Muscle of back (tissue), 11 donors: Measurements from ENCODE around the gene KIF4A. TPM values are rescaled to one million over a fixed set of nuclear protein-coding genes. Genes with fewer than 3 reads are reported as not detected.
A peak's percentile ranks its signal among the peaks of the same experiment; 100 is the strongest.

Experiments
- DNase-seq, 3 donors: peaks; one replicate each; pipeline versions ENCODE4 v3.0.0 to v3.0.0-alpha.2; 2013
- polyA plus RNA-seq, 10 donors: library from polyadenylated mRNA; unstranded; fragments of 120-200 nt; gene quantifications; one replicate each; pipeline ENCODE4 v1.2.1, GENCODE V29; 2013; ENCODE audit not compliant: insufficient read length in 10 of 10

KIF4A gene
- polyA plus RNA-seq, 10 donors, result 5.2 to 13.3 (median 7.9) TPM

DNA sequence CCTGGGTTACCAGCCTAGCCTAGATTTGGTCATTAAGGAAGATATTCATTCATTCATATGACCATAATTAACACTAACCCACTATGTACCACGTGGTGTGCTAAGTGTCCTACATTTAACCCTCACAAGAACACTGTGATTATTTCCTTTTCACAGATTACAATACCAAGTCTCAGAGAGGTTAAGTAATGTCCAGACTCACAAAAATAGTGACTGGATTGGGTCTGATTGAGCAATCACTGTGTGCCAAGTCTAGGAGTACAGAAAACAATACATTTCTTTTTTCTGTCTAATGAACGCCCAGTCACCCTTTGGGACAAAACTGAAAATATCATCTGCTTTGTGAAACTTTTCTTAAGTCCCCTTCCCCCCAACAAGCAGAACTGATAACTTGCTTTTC, 147.1 kb downstream of the KIF4A start:
- no peak for DNase-seq

DNA sequence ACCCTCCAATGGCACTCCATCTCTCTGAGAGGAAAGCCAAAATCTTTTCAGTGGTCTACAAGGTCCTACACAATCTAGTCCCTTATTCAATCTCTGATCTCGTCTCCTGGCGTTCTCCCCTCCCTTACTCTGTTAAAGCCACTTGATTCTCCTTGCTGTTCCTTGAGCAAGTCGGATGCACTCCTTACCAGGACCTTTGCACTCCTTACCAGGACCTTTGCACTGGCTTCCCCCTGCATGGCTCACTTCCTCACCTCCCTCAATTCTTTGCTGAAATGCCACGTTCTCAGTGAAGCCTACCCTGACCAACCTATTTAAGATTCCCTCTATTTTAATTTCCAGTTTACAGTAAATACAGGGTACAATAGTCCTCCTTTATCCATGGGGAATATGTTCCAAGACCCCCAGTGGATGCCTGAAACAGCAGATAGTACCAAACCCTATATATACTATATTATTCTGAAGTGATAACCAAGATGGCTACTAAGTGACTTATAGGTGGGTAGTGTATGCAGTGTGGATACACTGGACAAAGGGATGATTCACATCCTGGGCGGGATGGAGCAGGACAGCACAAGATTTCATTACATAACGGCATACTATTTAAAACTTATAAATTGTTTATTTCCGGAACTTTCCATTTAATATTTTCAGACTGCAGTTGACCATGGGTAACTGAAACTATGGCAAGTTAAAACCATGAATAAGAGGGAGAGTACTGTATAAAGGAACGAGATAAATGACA, 148.2 kb downstream of the KIF4A start:
- no peak for DNase-seq

DNA sequence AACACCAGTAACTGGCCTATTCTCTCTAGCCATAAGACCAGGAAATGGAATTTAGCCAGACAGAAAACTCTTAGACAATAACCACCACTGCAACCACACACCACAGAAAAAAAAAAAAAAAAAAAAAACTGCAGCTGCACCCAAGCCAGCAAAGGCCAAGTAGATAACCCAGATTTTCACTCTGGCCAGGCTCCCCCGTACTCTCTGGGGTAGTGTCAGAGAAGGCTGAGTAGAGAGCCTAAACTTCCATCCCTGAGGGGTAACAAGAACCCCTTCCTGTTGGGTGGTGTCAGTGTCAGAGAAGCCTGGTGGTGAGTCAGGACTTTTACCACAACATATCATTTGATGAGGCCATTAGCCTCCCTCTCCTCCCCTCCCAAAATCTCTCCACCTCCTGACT, 149.1 kb downstream of the KIF4A start:
- DNase-seq, result no peak

- DNase-seq, result no peak
Measured at GRCh38 chrX:70442224-70442623, 152.3 kb downstream of the KIF4A start.

- DNase-seq, result peak in 1 of 3 donors; percentile 31
Measured at GRCh38 chrX:70444326-70444945, 154.5 kb downstream of the KIF4A start, which contains the start of gene DLG3. DLG3 (plus strand) TSS chrX:70444835; CDS start chrX:70445202, 367 bp downstream.

DNA sequence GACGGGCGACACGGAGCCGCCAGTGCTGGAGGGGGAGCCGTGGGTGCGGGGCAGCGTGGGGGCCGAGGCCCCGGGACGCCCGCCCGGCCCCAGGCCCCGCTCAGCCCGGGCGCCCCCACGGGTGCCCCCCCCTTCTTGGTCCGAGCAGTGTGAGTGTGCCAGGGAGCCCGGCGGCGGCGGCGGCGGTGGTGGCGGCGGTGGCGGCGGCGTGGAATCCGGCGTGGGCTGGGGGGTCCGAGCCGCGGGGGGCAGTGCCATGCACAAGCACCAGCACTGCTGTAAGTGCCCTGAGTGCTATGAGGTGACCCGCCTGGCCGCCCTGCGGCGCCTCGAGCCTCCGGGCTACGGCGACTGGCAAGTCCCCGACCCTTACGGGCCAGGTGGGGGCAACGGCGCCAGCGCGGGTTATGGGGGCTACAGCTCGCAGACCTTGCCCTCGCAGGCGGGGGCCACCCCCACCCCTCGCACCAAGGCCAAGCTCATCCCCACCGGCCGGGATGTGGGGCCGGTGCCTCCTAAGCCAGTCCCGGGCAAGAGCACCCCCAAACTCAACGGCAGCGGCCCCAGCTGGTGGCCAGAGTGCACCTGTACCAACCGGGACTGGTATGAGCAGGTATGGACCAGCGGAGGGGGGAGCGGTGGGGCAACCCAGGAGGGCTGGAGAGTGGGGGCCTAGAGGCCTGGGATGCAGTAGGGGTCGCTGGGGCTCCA, 155.2 kb downstream of the KIF4A start:
- DNase-seq, result no peak

DNA sequence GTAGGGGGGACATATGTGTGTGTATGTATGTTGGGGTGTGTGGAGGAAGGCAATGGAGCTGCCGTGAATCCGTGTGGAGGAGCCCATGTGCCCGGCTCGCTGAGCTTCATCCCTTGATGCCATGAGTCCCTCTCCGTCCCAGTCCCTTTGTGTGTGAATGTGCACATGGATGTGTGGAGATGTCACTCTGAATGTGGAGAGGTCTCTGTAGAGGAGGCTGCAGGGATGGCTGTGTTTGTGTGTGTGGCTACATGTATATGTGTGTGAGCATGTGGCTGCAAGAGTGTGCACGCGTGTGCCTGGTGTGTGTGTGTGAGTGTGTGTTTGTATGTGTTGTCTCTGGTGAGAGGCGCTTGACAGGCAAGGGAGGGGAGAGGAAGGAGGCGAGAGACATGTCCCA, 156.0 kb downstream of the KIF4A start:
- no peak for DNase-seq

DNA sequence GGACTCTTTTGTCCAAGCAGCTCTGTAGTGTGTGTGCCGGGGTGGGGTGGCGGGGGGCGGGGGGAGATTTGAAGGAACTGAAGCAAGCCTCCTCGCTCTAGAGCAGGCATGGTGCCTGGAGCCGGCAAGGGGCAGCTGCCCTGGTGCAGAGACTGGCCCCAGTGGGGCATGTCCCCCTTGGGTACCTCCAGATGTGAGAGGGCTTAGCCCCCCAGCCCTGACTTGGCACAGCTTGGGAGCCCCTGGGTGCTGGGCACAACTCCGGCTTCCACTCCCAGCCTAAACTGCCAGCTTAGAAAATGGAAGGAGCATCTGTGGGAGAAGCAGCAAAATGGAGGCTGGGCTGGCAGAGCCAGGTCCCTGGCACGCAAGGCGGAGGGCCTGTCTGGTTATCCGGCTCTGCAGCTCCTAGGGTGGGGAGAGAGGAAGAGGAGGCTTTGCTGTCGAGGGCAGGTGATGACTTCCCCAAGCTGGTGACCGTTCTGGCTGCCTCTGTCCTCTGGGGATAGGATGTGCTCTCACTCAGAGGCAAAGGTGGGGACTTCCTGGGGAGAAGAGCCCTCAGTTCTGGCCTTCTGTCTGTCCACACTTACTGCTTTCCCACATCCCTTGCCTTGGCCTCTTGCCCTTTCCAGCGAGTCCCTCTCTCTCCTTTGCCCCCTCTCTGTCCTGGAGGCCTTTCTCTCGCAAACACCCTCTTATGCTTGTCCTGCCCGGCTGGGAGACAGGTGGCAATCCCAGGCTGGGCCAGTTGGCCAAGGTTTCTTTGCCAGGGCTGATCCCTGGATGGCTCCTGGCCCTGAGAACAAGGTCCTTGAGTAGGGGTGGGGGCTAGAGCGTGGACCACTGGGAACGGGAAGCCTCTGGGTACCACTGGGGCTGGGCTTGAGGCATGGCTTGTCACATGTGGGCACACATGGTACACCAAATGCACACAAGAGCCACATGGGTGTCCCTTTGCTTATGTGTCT, 156.8 kb downstream of the KIF4A start:
- DNase-seq, result no peak

- no peak for DNase-seq
Measured at GRCh38 chrX:70449457-70449966, 159.6 kb downstream of the KIF4A start.

- peak; percentile 20 to 72 (median 49) for DNase-seq
Measured at GRCh38 chrX:70452143-70452733, 162.3 kb downstream of the KIF4A start.

GRCh38 chrX:70453024-70453618, 163.2 kb downstream of the KIF4A start:
- DNase-seq, result no peak

- peak; percentile 33 to 82 (median 68) for DNase-seq
Measured at GRCh38 chrX:70454441-70455365, 164.8 kb downstream of the KIF4A start.

DNA sequence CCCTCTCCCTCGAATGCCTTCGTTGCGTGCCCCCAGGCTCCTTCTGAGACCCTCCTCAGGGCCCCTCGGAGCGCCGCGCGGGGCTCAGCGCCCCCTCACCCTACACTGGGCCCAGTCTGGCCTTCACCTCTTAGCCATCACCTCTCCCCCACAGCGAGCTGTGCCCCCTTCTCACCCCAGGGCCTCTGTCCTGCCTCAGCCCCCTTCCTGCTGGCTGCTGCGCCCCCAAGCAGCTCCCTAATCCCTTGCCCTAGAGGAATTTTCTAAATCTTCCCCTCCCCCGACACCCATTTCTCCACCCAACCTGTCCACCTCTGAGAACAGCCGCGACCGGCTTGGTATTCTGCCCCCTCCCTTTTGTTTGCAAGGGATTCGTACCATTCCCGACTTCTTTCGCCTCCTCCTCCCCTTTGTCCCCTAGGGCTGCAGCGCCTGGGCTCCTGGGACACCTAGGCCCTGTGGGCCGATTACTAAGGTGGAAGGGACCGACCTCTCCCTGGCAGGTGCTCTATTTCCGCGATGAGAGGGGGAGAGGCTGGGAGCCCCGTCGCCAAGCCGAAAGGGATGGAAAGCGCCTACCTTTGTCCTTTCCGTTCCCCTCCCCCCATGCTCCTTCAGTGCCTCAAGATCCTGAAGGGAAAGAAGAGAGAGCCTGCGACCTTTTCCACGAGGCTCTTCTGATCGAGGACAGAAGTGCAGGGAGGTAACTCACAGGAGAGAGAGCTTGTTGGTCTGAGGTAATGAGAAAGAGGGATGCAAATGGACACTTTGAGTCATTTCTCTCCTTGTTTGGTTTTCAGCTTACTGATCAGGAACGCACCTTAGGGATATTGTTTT, 165.7 kb downstream of the KIF4A start:
- no peak for DNase-seq

- DNase-seq, result peak in 1 of 3 donors; percentile 5
Measured at GRCh38 chrX:70456256-70456655, 166.4 kb downstream of the KIF4A start.

DNA sequence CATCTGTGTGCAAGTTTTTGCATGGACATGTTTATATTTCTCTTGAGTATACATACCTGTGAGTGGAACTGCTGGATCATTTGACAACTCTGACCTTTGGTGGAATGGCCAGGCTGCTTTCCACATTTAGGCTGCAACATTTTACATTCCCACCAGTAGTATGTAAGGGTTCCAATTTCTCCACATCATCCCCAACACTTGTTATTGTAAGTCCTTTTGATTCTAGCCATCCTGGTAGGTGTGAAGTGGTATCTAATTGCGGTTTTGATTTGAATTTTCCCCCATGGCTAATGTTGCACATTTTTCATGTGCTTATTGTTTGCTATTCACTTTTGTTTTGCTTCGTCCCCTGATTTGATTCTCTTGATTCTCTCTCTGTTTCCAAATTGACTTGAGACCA, 171.1 kb downstream of the KIF4A start:
- no peak for DNase-seq

GRCh38 chrX:70464051-70464450, 174.1 kb downstream of the KIF4A start:
- no peak for DNase-seq

DNA sequence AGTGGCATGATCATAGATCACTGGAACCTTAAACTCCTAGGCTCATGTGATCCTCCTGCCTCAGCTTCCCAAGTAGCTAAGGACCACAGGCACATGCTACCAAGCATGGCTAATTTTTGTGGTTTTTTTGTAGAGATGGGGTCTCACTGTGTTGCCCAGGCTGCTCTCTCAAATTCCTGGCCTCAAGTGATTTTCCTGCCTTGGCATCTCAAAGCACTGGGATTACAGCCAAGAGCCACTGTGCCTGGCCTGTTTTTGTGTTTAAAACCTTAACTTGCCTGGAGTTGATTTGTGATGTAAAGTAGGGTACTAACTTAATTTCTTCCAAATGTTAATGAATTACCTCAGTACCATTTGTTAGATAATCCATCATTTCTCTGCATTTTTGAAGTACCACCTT, 177.1 kb downstream of the KIF4A start:
- DNase-seq, result no peak

- no peak for DNase-seq
Measured at GRCh38 chrX:70468709-70469108, 178.8 kb downstream of the KIF4A start.
